Ectodermal cell (in vitro differentiated cells): ENCODE measurements around the gene BABAM2.

Source experiments
- H3K27ac ChIP-seq: 2 replicates; pipeline ENCODE4 v1.7.0; 2013; ENCODE audit warnings: mild to moderate bottlenecking, low read depth, low read length; ENCODE audit not compliant: insufficient read depth, poor library complexity, severe bottlenecking
- H3K27me3 ChIP-seq: 2 replicates; pipeline ENCODE4 v1.7.0; 2013; ENCODE audit warnings: mild to moderate bottlenecking, low read length; ENCODE audit not compliant: insufficient read depth, control insufficient read depth, poor library complexity, severe bottlenecking
- H3K36me3 ChIP-seq: one replicate; pipeline ENCODE4 v1.7.0; 2013; ENCODE audit warnings: low read length; ENCODE audit not compliant: control insufficient read depth, insufficient read depth
- H3K4me1 ChIP-seq: one replicate; pipeline ENCODE4 v1.7.0; 2013; ENCODE audit warnings: low read length; ENCODE audit not compliant: control insufficient read depth, insufficient read depth
- H3K4me3 ChIP-seq: 2 replicates; pipeline ENCODE4 v1.7.0; 2013; ENCODE audit warnings: low read depth, low read length, control low read depth; ENCODE audit not compliant: insufficient read depth
- H3K9me3 ChIP-seq: 2 replicates; pipeline ENCODE4 v1.7.0; 2013; ENCODE audit warnings: mild to moderate bottlenecking, low read length, moderate library complexity; ENCODE audit not compliant: control insufficient read depth
- WGBS, 2 experiments: methylation state at CpG; one replicate each; pipeline ENCODE4 v1.1.7; 2013; ENCODE audit warnings: missing lambda C conversion rate in 2 of 2; 5-methylcytosine and 5-hydroxymethylcytosine counted together

BABAM2 gene

GRCh38 chr2:28282248-28282647 lies 391.7 kb downstream of the BABAM2 start:
- no peaks in the 10 kb centered on the region for H3K9me3 ChIP-seq
- H3K4me1 ChIP-seq = peaks cover 5% of the 10 kb centered on the region
- H3K27me3 ChIP-seq = no peaks in the 10 kb centered on the region
- no peak overlapping the region for H3K4me3 ChIP-seq
- H3K27ac ChIP-seq = no peak overlapping the region
- WGBS, 2 experiments = 91 to 92% methylated on average over 3 of the region's 3 CpGs
- H3K36me3 ChIP-seq = no peaks in the 10 kb centered on the region

- H3K4me1 ChIP-seq = peaks cover 5% of the 10 kb centered on the region
- no peak overlapping the region for H3K27ac ChIP-seq
- no peaks in the 10 kb centered on the region for H3K9me3 ChIP-seq
- WGBS, 2 experiments = 96% methylated on average over 5 of the region's 7 CpGs
- H3K36me3 ChIP-seq = no peaks in the 10 kb centered on the region
- H3K4me3 ChIP-seq = no peak overlapping the region
- no peaks in the 10 kb centered on the region for H3K27me3 ChIP-seq
Measured at GRCh38 chr2:28282861-28283646, 392.5 kb downstream of the BABAM2 start.

- no peaks in the 10 kb centered on the region for H3K9me3 ChIP-seq
- WGBS, 2 experiments = 81% methylated on average over 1 of the region's 1 CpG; no CpG with 5 or more reads in 1 of the 2 experiments
- H3K4me1 ChIP-seq = peaks cover 5% of the 10 kb centered on the region
- no peaks in the 10 kb centered on the region for H3K27me3 ChIP-seq
- H3K27ac ChIP-seq = no peak overlapping the region
- no peaks in the 10 kb centered on the region for H3K36me3 ChIP-seq
- no peak overlapping the region for H3K4me3 ChIP-seq
Measured at GRCh38 chr2:28283861-28284260, 393.3 kb downstream of the BABAM2 start.

GRCh38 chr2:28286678-28287077 lies 396.1 kb downstream of the BABAM2 start:
- Histone ChIP-seq H3K27me3 (no peaks in the 10 kb centered on the region), H3K9me3 (no peaks in the 10 kb centered on the region), H3K4me1 (peaks cover 5% of the 10 kb centered on the region), H3K4me3 (no peak overlapping the region), H3K36me3 (no peaks in the 10 kb centered on the region), H3K27ac (no peak overlapping the region)
- 66% methylated on average over 5 of the region's 5 CpGs for WGBS, 2 experiments

GRCh38 chr2:28287256-28287915 lies 396.9 kb downstream of the BABAM2 start:
- Histone ChIP-seq H3K9me3 (no peaks in the 10 kb centered on the region), H3K27me3 (no peaks in the 10 kb centered on the region), H3K4me3 (no peak overlapping the region), H3K36me3 (no peaks in the 10 kb centered on the region), H3K4me1 (peaks cover 5% of the 10 kb centered on the region), H3K27ac (no peak overlapping the region)
- 92 to 93% methylated on average over 4 of the region's 4 CpGs for WGBS, 2 experiments

GRCh38 chr2:28288620-28289019 lies 398.1 kb downstream of the BABAM2 start:
- Histone ChIP-seq H3K36me3 (no peaks in the 10 kb centered on the region), H3K4me3 (no peak overlapping the region), H3K4me1 (peaks cover 5% of the 10 kb centered on the region), H3K9me3 (no peaks in the 10 kb centered on the region), H3K27ac (no peak overlapping the region), H3K27me3 (no peaks in the 10 kb centered on the region)
- 95 to 97% methylated on average over 5 of the region's 5 CpGs for WGBS, 2 experiments

GRCh38 chr2:28291811-28292440 lies 401.4 kb downstream of the BABAM2 start:
- Histone ChIP-seq H3K27ac (no peak overlapping the region), H3K9me3 (no peaks in the 10 kb centered on the region), H3K27me3 (no peaks in the 10 kb centered on the region), H3K36me3 (no peaks in the 10 kb centered on the region), H3K4me3 (no peak overlapping the region), H3K4me1 (no peaks in the 10 kb centered on the region)
- WGBS, 2 experiments = 90 to 91% methylated on average over 9 of the region's 9 CpGs

- Histone ChIP-seq H3K9me3 (no peaks in the 10 kb centered on the region), H3K4me1 (no peaks in the 10 kb centered on the region), H3K4me3 (no peak overlapping the region), H3K27me3 (no peaks in the 10 kb centered on the region), H3K27ac (no peak overlapping the region), H3K36me3 (no peaks in the 10 kb centered on the region)
- WGBS, 2 experiments = 86 to 90% methylated on average over 2 of the region's 2 CpGs
Measured at GRCh38 chr2:28292491-28292890, 402.0 kb downstream of the BABAM2 start.

- H3K4me3 ChIP-seq = no peak overlapping the region
- no peaks in the 10 kb centered on the region for H3K9me3 ChIP-seq
- 91 to 93% methylated on average over 5 of the region's 5 CpGs for WGBS, 2 experiments
- H3K27ac ChIP-seq = no peak overlapping the region
- H3K4me1 ChIP-seq = no peaks in the 10 kb centered on the region
- H3K27me3 ChIP-seq = no peaks in the 10 kb centered on the region
- H3K36me3 ChIP-seq = no peaks in the 10 kb centered on the region
Measured at GRCh38 chr2:28293416-28293815, 402.9 kb downstream of the BABAM2 start.

- no peaks in the 10 kb centered on the region for H3K4me1 ChIP-seq
- H3K9me3 ChIP-seq = no peaks in the 10 kb centered on the region
- H3K27ac ChIP-seq = no peak overlapping the region
- no peaks in the 10 kb centered on the region for H3K27me3 ChIP-seq
- H3K36me3 ChIP-seq = no peaks in the 10 kb centered on the region
- no CpG with 5 or more reads among the region's 1 CpG for WGBS, 2 experiments
- no peak overlapping the region for H3K4me3 ChIP-seq
Measured at GRCh38 chr2:28294451-28294850, 403.9 kb downstream of the BABAM2 start.
